ENCODE results near the gene MYH9. TPM values are rescaled to one million over a fixed set of nuclear protein-coding genes. Genes with fewer than 3 reads are reported as not detected.

The MYH9 gene
- total RNA-seq, 1 donor from 2014 or later = 122 TPM

- DNase-seq = no peak
- peaks cover 12% of the 10 kb centered on the region for H3K36me3 Mint-ChIP-seq (ENCODE audit: unreplicated experiment)
- peaks cover 7% of the 10 kb centered on the region for H3K27me3 Mint-ChIP-seq (ENCODE audit: unreplicated experiment)
- H3K4me3 Mint-ChIP-seq (ENCODE audit: unreplicated experiment) = no peak overlapping the region
- TF ChIP-seq CTCF (IDR thresholded peaks at IDR 0.05; ENCODE audit: partially characterized antibody, unreplicated experiment) = no peak
- H3K9me3 Mint-ChIP-seq (ENCODE audit: unreplicated experiment) = peaks cover 2% of the 10 kb centered on the region
- no peak overlapping the region for H3K27ac Mint-ChIP-seq (ENCODE audit: unreplicated experiment)
- no peaks in the 10 kb centered on the region for H3K4me1 Mint-ChIP-seq (ENCODE audit: low read depth, unreplicated experiment)
Measured at GRCh38 chr22:36297568-36297967, 90.2 kb downstream of the MYH9 start.

GRCh38 chr22:36296690-36297089, 91.1 kb downstream of the MYH9 start:
- no peak for DNase-seq
- Mint-ChIP-seq H3K4me3 (ENCODE audit: unreplicated experiment) (no peak overlapping the region), H3K36me3 (ENCODE audit: unreplicated experiment) (peaks cover 17% of the 10 kb centered on the region), H3K4me1 (ENCODE audit: low read depth, unreplicated experiment) (no peaks in the 10 kb centered on the region), H3K27ac (ENCODE audit: unreplicated experiment) (no peak overlapping the region), H3K27me3 (ENCODE audit: unreplicated experiment) (peaks cover 7% of the 10 kb centered on the region), H3K9me3 (ENCODE audit: unreplicated experiment) (peaks cover 3% of the 10 kb centered on the region)
- no peak for TF ChIP-seq CTCF (IDR thresholded peaks at IDR 0.05; ENCODE audit: partially characterized antibody, unreplicated experiment)

GRCh38 chr22:36295247-36295646, 92.5 kb downstream of the MYH9 start:
- H3K36me3 Mint-ChIP-seq (ENCODE audit: unreplicated experiment) = peaks cover 18% of the 10 kb centered on the region
- peaks cover 4% of the 10 kb centered on the region for H3K27me3 Mint-ChIP-seq (ENCODE audit: unreplicated experiment)
- no peak for TF ChIP-seq CTCF (IDR thresholded peaks at IDR 0.05; ENCODE audit: partially characterized antibody, unreplicated experiment)
- DNase-seq = no peak
- H3K4me3 Mint-ChIP-seq (ENCODE audit: unreplicated experiment) = no peak overlapping the region
- H3K27ac Mint-ChIP-seq (ENCODE audit: unreplicated experiment) = no peak overlapping the region
- H3K4me1 Mint-ChIP-seq (ENCODE audit: low read depth, unreplicated experiment) = no peaks in the 10 kb centered on the region
- H3K9me3 Mint-ChIP-seq (ENCODE audit: unreplicated experiment) = peaks cover 4% of the 10 kb centered on the region

- no peak for TF ChIP-seq CTCF (IDR thresholded peaks at IDR 0.05; ENCODE audit: partially characterized antibody, unreplicated experiment)
- H3K27me3 Mint-ChIP-seq (ENCODE audit: unreplicated experiment) = peaks cover 4% of the 10 kb centered on the region
- no peak for DNase-seq
- peaks cover 21% of the 10 kb centered on the region for H3K36me3 Mint-ChIP-seq (ENCODE audit: unreplicated experiment)
- no peaks in the 10 kb centered on the region for H3K4me1 Mint-ChIP-seq (ENCODE audit: low read depth, unreplicated experiment)
- no peak overlapping the region for H3K4me3 Mint-ChIP-seq (ENCODE audit: unreplicated experiment)
- H3K9me3 Mint-ChIP-seq (ENCODE audit: unreplicated experiment) = peaks cover 5% of the 10 kb centered on the region
- no peak overlapping the region for H3K27ac Mint-ChIP-seq (ENCODE audit: unreplicated experiment)
Measured at GRCh38 chr22:36294801-36295200, 93.0 kb downstream of the MYH9 start.

- Mint-ChIP-seq H3K27ac (ENCODE audit: unreplicated experiment) (no peak overlapping the region), H3K9me3 (ENCODE audit: unreplicated experiment) (peaks cover 10% of the 10 kb centered on the region), H3K4me1 (ENCODE audit: low read depth, unreplicated experiment) (no peaks in the 10 kb centered on the region), H3K36me3 (ENCODE audit: unreplicated experiment) (peaks cover 24% of the 10 kb centered on the region), H3K27me3 (ENCODE audit: unreplicated experiment) (peaks cover 4% of the 10 kb centered on the region), H3K4me3 (ENCODE audit: unreplicated experiment) (no peak overlapping the region)
- DNase-seq = no peak
- no peak for TF ChIP-seq CTCF (IDR thresholded peaks at IDR 0.05; ENCODE audit: partially characterized antibody, unreplicated experiment)
Measured at GRCh38 chr22:36294293-36294620, 93.5 kb downstream of the MYH9 start.

All from glutamatergic neuron (in vitro differentiated cells).